Stimulated activated CD4-positive, alpha-beta T cell treated with anti-CD3 and anti-CD28 coated beads, TNF-alpha, amount 100 ng/mL, for 24 hours (primary cell): ENCODE measurements around the gene PHF1.

Source experiments
- DNase-seq, 3 experiments: peaks; one replicate each; pipeline ENCODE4 v3.0.0-alpha.2; 2020; ENCODE audit warnings: low read depth in 3 of 3

PHF1 gene

DNA sequence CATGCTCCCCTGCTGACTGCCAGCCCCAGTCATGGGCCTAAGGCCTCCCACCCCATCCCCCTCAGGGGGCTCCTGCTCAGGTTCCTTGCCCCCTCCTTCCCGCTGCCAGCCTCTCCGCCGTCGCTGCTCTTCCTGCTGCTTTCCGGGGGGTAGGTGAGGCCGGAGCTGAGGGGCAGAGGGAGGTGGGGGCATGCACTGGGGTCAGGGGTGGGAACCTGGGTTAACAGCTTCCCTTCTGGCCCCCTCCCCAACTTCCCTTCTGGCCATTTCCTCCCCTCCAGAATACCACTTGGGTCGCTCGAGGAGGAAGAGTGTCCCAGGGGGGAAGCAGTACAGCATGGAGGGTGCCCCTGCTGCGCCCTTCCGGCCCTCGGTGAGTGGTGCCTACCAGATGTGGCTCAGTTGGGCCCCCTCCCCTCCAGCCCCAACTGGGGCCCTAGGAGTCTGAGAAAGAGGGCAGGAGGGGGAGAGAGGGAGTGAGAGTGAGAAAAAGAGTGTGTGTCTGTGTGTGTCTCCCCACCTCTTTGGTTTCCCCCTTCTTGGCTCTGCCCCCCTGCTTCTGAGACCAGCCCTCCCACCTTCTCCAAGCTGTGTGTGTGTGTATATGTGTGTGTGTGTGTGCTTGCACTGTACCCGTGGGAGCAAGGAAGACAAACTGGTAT lies 21.2 kb downstream of the PHF1 start:
- no peak for DNase-seq

GRCh38 chr6:33432546-33432945 lies 21.7 kb downstream of the PHF1 start:
- no peak for DNase-seq

DNA sequence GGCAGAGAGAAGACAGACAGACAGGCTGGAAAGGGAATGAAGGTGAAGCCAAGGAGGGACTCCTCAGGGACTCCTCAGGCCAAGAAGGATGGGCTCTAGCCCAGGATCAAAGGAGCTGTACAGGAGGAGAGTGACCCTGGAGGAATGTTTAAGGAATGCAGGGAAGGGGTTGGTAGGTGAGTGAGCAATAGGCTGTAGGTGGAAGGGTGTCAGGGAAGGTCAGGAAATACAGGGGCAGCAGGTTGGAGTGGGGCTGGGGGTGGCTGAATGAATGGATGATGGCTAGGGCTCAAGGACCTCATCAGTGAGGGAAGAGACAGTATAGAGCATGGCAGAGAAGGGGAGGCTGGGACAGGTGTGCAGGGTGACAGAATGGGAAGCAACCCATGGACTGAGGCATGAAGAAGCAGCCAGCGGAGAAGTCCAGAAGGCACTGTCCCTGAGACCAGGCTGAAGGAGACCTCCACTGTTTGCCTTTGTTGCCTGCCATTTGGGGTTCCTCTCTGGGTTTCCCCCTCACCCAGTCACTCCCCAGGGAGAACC lies 22.3 kb downstream of the PHF1 start:
- DNase-seq: no peak

- DNase-seq: no peak
These were observed 22.9 kb downstream of the PHF1 start for GRCh38 chr6:33433544-33434191.

DNA sequence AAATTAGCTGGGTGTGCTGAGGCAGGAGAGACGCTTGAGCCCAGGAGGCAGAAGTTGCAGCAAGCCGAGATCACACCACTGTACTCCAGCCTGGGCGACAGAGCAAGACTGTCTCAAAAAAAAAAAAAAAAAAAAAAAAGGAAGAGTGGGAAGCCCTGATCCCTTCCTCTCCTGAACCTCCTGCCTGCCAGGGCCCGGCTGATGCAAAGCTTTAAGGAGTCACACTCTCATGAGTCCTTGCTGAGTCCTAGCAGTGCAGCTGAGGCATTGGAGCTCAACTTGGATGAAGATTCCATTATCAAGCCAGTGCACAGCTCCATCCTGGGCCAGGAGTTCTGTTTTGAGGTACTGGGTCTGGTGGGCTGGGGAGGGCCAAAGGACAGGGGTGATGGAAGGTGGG lies 24.1 kb downstream of the PHF1 start:
- DNase-seq: no peak

GRCh38 chr6:33437666-33438065 lies 26.9 kb downstream of the PHF1 start:
- no peak for DNase-seq

DNA sequence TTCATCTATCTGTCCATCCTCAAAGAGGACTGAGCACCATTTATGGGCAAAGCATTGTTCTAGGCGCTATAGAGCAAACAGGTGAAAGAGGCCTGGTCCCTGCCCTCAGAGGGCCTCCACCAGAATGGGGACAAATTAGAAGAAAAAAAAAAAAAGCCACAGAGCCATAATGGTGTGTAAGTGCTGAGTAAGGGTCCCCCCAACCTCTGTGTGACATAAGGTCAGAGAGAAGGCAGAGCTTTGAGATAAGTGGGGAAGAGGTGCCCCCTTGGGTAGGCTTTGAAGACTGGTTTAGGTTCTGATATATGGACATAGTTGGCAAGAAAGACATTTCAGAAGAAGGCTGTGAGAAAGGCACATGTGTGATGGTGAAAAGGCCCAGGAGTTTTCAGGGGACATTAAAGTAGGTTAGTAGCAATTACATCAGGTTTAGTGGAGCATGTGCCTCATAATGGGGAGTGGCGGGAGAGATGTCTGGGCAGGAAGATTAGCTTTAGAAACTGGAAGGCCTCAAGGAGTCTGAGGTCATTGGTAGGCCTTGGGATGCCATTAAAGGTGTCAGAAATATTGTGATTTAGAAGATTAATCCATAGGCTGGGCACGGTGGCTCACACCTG lies 28.3 kb downstream of the PHF1 start:
- DNase-seq: no peak

DNA sequence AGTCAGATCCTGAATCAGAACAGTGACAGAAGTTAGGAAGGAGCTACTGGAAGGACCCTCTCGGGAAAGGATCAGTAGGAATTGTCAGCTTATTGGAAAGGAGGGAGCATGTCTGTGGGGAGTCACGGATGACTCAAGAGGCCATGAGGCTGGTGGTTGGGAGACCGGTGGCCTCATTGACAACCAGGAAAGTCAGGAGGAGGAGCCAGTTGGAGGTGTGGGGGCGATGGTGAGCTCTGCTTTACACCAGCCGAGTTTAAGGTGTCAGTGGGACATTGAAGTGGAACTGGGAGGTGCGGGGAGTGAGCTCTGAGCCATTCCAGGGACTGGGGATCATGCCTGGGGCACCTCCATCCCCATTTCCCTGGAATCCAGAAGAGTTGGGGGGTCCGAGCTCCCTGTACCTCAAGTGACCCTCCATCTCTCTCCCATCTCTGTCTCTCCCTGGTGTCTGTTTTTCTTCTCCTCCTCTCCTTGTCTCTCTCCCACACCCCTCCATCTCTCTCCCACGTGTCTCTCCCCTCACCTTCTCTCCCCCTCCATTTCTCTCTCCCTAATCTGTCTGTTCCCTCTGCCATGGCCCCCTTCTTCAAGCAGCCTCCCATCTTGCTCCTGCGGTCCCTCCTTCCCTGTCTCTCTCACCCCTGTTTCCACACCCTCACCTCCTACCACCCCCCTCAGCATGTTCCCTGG lies 29.3 kb downstream of the PHF1 start:
- DNase-seq: no peak

DNA sequence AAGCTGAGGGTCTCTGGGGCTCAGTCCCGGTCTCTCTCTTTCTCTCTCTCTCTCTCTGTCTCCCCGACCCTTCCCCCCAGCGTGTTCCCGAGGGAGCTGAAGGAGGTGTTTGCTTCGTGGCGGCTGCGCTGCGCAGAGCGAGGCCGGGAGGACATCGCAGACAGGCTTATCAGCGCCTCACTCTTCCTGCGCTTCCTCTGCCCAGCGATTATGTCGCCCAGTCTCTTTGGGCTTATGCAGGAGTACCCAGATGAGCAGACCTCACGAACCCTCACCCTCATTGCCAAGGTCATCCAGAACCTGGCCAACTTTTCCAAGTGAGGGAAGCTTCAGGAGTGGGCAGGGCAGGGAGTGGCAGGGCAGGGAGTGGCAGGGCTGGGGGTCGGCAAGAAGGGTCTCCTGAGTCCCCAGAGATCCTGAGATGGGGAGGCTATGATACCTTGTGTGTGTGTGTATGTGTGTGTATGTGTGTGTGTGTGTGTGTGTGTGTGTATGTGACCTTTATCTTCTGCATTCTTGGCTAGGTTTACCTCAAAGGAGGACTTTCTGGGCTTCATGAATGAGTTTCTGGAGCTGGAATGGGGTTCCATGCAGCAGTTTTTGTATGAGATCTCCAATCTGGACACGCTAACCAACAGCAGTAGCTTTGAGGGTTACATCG lies 30.0 kb downstream of the PHF1 start:
- no peak for DNase-seq

- DNase-seq: no peak
These were observed 30.6 kb downstream of the PHF1 start for GRCh38 chr6:33441457-33441856.

DNA sequence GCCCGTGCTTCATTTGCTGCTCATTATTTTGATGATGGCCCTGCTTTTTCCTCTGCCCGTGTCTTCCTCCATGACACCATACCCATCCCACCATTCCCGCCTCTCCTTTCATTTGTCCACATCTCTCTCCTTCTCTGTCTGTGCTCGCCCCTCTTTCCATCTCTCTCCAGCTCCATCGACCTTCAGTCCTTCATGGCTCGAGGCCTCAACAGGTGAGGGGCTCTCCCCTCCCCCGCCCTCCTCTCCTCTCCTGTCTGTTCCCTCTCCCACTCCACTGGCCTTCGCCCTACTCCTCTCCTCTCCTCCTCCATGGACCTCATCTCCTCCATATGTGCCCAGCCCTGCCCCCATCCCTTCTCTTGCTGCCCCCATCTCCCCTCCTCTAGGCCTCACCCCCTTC lies 31.5 kb downstream of the PHF1 start:
- no peak for DNase-seq

DNA sequence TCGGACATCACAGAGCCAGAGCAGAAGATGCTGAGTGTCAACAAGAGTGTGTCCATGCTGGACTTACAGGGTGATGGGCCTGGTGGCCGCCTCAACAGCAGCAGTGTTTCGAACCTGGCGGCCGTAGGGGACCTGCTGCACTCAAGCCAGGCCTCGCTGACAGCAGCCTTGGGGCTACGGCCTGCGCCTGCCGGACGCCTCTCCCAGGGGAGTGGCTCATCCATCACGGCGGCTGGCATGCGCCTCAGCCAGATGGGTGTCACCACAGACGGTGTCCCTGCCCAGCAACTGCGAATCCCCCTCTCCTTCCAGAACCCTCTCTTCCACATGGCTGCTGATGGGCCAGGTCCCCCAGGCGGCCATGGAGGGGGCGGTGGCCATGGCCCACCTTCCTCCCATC lies 32.2 kb downstream of the PHF1 start:
- DNase-seq: no peak

GRCh38 chr6:33443619-33444504 lies 33.0 kb downstream of the PHF1 start:
- DNase-seq: no peak

- DNase-seq: no peak
These were observed 34.3 kb downstream of the PHF1 start for GRCh38 chr6:33445119-33445603.

DNA sequence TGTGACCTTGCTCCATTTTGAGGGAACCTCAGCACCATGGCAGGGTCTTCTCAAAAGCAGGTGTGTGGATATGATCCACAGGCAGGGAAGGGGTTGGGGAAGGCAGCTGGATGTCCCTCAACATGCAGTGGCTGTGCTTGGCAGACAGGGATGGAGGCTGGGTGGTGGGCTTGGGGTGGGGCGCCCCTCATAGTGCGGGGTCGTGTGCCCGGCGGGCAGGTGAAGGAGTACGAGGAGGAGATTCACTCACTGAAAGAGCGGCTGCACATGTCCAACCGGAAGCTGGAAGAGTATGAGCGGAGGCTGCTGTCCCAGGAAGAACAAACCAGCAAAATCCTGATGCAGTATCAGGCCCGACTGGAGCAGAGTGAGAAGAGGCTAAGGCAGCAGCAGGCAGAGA lies 35.5 kb downstream of the PHF1 start:
- DNase-seq: no peak

DNA sequence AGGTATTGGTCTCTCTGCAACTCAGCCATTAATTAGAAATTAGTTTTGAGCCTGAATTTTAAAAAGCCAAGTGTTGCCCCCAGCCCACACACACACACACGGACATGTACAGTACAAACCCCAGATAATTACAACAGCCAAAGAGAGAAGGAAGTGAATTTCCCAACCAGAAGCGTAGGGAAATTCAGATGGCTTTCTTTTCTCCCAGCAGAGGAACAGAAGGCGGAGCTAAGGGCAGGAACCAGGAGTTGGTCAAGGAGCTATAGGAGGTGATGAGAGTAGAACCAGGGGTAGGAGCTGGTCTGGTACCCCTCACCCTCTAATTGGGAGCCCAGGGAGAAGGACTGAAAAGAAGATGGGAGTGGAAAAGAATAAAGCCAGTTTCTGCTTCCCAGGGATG lies 39.6 kb downstream of the PHF1 start:
- DNase-seq: no peak

DNA sequence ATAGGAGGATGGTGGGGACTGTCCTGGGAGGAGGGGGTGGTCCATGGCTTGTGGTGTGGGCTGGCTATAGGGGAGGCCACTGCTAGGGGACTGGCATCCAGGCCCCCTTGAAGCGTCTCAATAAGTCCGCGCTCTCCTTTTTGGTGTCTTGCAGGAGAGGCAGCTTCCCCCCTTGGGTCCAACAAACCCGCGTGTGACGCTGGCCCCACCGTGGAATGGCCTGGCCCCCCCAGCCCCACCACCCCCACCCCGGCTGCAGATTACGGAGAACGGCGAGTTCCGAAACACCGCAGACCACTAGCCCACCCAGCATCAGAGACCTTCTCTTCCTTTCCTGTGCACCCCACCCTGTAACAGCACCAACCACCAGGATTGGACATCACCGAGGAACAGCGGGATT lies 40.8 kb downstream of the PHF1 start:
- no peak for DNase-seq

GRCh38 chr6:33452496-33452895 lies 41.7 kb downstream of the PHF1 start:
- DNase-seq: no peak

DNA sequence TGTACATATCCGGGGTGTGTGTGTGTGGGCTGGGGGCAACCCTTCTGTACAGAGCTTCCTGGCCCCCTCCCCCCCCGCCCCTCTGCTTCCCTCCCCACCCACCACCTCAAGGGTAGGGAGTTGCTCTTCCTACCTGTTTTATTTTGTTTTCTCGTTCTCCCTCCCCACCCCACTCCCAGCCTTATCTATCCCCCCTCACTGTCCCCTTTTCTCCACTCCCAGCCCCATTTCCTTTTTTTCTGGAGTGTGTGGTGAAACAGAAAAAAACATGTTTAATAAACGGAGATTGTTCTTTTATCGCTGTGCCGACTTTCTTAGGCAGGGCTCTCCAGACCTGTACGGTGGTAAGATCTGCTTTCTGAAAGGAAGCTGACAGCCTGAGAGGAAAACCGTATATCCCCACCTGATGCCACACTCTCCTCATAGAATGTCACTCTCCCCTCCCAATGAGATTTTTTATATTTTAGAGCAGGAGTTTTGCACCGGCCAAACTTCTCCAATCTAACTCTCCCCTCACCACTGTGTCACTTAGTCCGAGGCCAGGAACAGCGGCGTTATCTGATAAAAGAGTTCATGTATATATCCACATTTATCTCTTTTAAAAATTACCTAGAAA lies 42.7 kb downstream of the PHF1 start:
- DNase-seq: no peak
